GM21390 (cell line): ENCODE measurements around the gene NDFIP2.

Source experiments
- ATAC-seq: cut with Tn5 transposase; IDR thresholded peaks from one replicate; pipeline ENCODE4 v1.9.1; 2021; ENCODE audit not compliant: unreplicated experiment

Gene NDFIP2

DNA sequence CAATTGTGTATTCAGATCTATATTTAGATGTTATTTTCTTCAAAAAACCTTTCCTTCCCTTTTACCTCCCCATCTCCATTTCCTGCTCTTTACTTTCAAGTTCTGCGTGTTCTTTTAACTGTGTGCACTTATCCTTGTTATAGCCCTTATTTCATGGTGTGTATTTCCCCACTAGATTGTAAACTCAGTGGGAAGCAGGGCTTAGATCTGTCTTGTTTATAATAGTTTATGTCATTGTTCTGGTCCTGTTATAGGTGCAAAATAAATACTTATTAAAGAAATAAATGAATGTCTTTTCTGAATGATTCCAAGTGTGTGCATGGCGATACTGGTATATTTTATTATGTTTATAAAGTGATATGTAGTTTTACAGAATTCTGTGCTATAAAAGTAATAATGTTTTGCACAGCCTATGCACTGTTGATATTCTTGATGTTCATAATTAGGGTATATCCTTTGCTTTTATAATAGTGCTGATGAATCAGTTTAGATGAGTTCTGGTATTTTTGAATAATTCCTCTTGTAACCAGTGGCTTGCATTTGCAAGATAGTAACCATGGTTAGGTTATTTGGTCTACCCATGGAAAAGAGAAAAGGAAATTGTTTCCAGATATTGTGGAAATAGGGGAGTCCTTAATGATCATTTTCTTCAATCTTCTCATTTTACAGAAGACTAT is 12.1 kb downstream of the NDFIP2 start:
- ATAC-seq: no peak

GRCh38 chr13:79496188-79496587 is 15.2 kb downstream of the NDFIP2 start:
- peak; percentile 89 for ATAC-seq

DNA sequence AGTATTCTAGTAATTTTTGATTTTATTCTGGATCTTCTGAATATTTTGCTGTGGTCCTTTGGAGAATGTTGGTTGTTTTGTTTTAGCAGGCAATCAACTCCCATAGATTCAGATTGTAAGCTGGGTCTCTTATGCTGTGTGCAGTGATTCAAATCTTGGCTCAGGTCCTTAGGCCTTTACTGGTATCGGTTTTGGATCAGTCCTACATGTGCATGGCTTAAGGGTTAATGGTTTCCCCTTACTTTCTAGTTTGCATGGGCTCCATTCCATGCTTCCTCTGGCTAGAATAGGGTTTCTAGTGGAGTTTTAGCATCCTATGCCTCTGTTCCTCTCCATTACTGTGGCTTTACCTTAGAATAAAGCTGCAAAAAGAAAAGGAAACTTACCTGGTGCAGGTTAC is 16.1 kb downstream of the NDFIP2 start:
- ATAC-seq: no peak

- no peak for ATAC-seq
Measured at GRCh38 chr13:79497852-79498251, 16.9 kb downstream of the NDFIP2 start.

DNA sequence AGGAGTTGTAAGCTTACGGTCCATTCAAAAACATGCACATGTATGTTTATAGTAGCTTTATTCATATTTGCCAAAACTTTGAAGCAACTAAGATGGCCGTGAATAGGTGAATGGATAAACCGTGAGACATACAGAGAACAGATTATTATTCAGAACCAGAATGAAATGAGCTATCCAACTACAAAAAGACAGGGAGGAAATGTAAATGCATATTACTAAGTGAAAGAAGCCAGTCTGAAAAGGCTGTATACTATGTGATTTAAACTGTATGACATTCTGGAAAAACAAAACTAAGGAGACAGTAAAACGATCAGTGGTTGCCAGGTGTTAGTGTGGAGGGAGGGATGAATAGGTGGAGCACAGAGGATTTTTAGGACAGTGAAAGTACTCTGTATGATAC is 19.9 kb downstream of the NDFIP2 start:
- ATAC-seq: no peak

- no peak for ATAC-seq
Measured at GRCh38 chr13:79501538-79502232, 20.7 kb downstream of the NDFIP2 start.

DNA sequence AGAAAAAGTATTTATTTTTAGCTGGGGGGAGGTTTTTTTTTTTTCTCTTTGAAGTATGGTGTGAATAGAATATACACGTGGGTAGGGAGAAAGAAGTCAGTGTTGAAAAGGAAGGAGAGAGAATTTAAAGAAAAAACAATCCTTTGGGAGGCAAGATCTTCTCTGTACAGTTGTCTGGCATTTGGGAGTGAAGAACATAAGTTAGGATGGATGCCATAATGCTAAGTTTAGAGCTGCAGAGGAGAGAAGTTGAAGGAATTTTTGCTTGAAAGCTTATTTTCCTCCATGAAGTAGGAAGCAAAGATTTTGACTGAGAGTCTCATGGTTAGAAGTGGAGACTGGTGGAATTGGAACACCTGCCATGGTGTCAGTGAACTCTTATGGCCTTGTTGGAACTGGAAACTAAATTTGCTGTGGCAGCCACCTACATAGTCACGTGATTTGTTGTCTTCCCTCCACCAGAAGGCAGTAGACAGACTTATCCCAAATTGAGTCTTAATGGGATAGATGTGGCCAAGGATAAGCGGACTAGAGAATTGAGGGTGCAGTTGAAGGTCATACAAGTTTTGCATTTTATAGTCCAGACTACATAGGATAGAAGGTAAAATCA is 22.0 kb downstream of the NDFIP2 start:
- no peak for ATAC-seq

GRCh38 chr13:79503473-79504017 is 22.6 kb downstream of the NDFIP2 start:
- no peak for ATAC-seq

- ATAC-seq: no peak
Measured at GRCh38 chr13:79508224-79508961, 27.4 kb downstream of the NDFIP2 start.

DNA sequence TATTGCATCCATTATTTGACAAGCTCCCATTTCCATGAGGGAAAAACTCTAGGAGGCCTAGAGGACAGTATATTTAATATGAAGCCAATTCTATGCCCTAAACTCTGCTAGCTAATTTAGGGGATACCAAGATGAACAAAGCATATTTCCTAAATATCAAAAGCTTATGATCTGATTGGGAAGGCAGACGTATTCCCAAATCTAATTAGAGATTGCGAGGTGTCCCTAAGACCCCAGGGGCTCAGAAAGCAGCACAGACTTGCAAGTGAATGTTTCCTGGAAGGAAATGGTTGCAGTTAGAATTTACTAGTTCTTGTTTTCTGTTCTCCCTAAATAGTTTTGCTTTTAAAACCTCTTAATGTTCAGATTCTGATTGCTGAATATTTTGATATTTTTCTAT is 30.7 kb downstream of the NDFIP2 start:
- no peak for ATAC-seq

DNA sequence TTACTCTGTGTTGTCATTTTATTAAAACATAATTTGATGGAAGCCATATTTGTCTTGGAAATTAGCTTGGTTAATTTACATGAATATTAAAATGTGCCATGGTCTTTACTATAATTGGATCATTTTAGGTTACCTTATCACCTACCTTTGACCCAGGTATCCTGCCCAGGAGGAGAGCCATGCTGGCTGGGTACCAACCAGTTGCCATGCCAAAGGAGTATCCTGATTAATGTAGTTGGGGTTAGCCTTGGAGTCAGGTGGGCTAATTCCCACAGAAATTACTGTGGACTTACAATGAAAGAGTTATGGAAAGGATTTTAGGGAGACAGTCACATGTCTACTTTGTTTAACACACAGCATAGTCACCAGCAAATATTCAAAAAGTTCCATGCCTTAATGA is 32.0 kb downstream of the NDFIP2 start:
- no peak for ATAC-seq

GRCh38 chr13:79516595-79516994 is 35.6 kb downstream of the NDFIP2 start:
- ATAC-seq: no peak

GRCh38 chr13:79519255-79519654 is 38.3 kb downstream of the NDFIP2 start:
- no peak for ATAC-seq

- peak; percentile 99 for ATAC-seq
Measured at GRCh38 chr13:79522583-79522982, 41.6 kb downstream of the NDFIP2 start.

GRCh38 chr13:79525064-79525857 is 44.3 kb downstream of the NDFIP2 start:
- ATAC-seq: no peak

- ATAC-seq: no peak
Measured at GRCh38 chr13:79527698-79528097, 46.7 kb downstream of the NDFIP2 start.

DNA sequence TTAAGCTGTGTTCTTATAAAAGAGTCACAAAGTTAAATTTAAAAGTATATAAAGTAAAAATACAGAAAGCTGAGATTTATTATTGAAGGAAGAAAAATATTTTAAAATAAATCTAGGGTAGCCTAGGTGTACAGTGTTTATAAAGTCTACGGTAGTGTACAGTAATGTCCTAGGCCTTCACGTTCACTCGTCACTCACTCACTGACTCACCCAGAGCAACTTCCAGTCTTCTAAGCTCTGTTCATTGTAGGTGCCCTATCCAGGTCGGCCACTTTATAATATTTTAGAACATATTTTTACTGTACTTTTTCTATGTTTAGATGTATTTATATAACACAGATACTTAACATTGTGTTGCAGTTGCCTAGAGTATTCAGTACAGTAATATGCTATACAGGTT is 47.4 kb downstream of the NDFIP2 start:
- no peak for ATAC-seq

GRCh38 chr13:79528759-79529191 is 47.8 kb downstream of the NDFIP2 start:
- no peak for ATAC-seq

- ATAC-seq: no peak
Measured at GRCh38 chr13:79529817-79530216, 48.9 kb downstream of the NDFIP2 start.

DNA sequence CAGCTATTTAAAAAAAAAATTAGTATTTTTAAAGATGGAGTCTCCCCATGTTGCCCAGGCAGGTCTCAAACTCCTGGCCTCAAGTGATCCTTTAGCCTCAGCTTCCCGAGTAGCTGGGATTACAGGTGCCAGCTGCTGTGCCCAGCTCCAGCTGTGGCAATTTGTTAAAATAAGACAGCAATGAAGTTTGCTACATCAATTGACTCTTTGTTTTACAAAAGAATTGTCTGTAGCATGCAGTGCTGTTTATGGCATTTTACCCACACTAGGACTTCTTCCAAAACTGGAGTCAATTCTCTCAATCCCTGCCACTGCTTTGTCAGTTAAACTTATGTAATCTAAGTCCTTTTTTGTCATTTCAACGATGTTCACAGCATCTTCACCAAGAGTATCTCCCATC is 49.3 kb downstream of the NDFIP2 start:
- no peak for ATAC-seq
